GM18498 (cell line): ENCODE measurements around the gene GARNL3.

Experiments
- ATAC-seq: cut with Tn5 transposase; IDR thresholded peaks from one replicate; pipeline ENCODE4 v1.9.1; 2021; ENCODE audit warnings: mild to moderate bottlenecking, moderate library complexity; ENCODE audit not compliant: unreplicated experiment

The GARNL3 gene

GRCh38 chr9:127264462-127265219 is at the start of gene GARNL3:
GARNL3 (plus strand) TSS chr9:127264774; CDS start chr9:127264878, 104 bp downstream.
- no peak for ATAC-seq

GRCh38 chr9:127215268-127216209 is 49.0 kb upstream of the GARNL3 start:
- no peak for ATAC-seq

- ATAC-seq = no peak
Measured at GRCh38 chr9:127216210-127216887, 48.2 kb upstream of the GARNL3 start.

- no peak for ATAC-seq
Measured at GRCh38 chr9:127216888-127217217, 47.7 kb upstream of the GARNL3 start.

- no peak for ATAC-seq
Measured at GRCh38 chr9:127218818-127219217, 45.8 kb upstream of the GARNL3 start.

GRCh38 chr9:127219520-127219919 is 45.1 kb upstream of the GARNL3 start:
- ATAC-seq = no peak

- ATAC-seq = no peak
Measured at GRCh38 chr9:127221695-127222094, 42.9 kb upstream of the GARNL3 start.

- ATAC-seq = no peak
Measured at GRCh38 chr9:127222388-127223095, 42.0 kb upstream of the GARNL3 start.

GRCh38 chr9:127223266-127223665 is 41.3 kb upstream of the GARNL3 start:
- no peak for ATAC-seq

- ATAC-seq = no peak
Measured at GRCh38 chr9:127223810-127224177, 40.8 kb upstream of the GARNL3 start.

GRCh38 chr9:127224178-127224882 is 40.2 kb upstream of the GARNL3 start:
- peak; percentile 50 for ATAC-seq

- ATAC-seq = peak; percentile 62
Measured at GRCh38 chr9:127224883-127225739, 39.5 kb upstream of the GARNL3 start.

- no peak for ATAC-seq
Measured at GRCh38 chr9:127225801-127226625, 38.6 kb upstream of the GARNL3 start.

- ATAC-seq = no peak
Measured at GRCh38 chr9:127229691-127230417, 34.7 kb upstream of the GARNL3 start.

GRCh38 chr9:127231666-127232065 is 32.9 kb upstream of the GARNL3 start:
- ATAC-seq = no peak

GRCh38 chr9:127232833-127233549 is 31.6 kb upstream of the GARNL3 start:
- ATAC-seq = no peak

- no peak for ATAC-seq
Measured at GRCh38 chr9:127233550-127233949, 31.0 kb upstream of the GARNL3 start.
